ENCODE results near the gene PDE1A.

Gene PDE1A

GRCh38 chr2:182163878-182164277 is 263.0 kb downstream of the PDE1A start:
- H3K36me3 ChIP-seq (ENCODE audit: control insufficient read depth, insufficient read depth, low read length): no peaks in the 10 kb centered on the region
- TF ChIP-seq CTCF (IDR thresholded peaks at IDR 0.05): no peak
- H3K4me3 ChIP-seq (ENCODE audit: low read depth, low read length): no peak overlapping the region
- no peaks in the 10 kb centered on the region for H3K9me3 ChIP-seq (ENCODE audit: control insufficient read depth, low read length)
- no peaks in the 10 kb centered on the region for H3K4me1 ChIP-seq
- H3K9ac ChIP-seq: no peak overlapping the region
- no peak overlapping the region for H3K4me2 ChIP-seq (ENCODE audit: low read length)
- no peak overlapping the region for H2AFZ ChIP-seq
- no peaks in the 10 kb centered on the region for H3K79me2 ChIP-seq
- H3K27ac ChIP-seq: no peak overlapping the region
- no peaks in the 10 kb centered on the region for H3K27me3 ChIP-seq (ENCODE audit: control insufficient read depth, insufficient read depth, low read length)

- Histone ChIP-seq H3K4me1 (no peaks in the 10 kb centered on the region), H3K9me3 (ENCODE audit: control insufficient read depth, low read length) (no peaks in the 10 kb centered on the region), H3K4me3 (ENCODE audit: low read depth, low read length) (no peak overlapping the region), H3K27me3 (ENCODE audit: control insufficient read depth, insufficient read depth, low read length) (no peaks in the 10 kb centered on the region), H3K36me3 (ENCODE audit: control insufficient read depth, insufficient read depth, low read length) (no peaks in the 10 kb centered on the region), H2AFZ (no peak overlapping the region), H3K79me2 (no peaks in the 10 kb centered on the region), H3K27ac (no peak overlapping the region), H3K4me2 (ENCODE audit: low read length) (no peak overlapping the region), H3K9ac (no peak overlapping the region)
- no peak for TF ChIP-seq CTCF (IDR thresholded peaks at IDR 0.05)
Measured at GRCh38 chr2:182148344-182148743, 278.5 kb downstream of the PDE1A start.

- H3K27ac ChIP-seq: no peak overlapping the region
- H3K79me2 ChIP-seq: no peaks in the 10 kb centered on the region
- no peak for TF ChIP-seq CTCF (IDR thresholded peaks at IDR 0.05)
Measured at GRCh38 chr2:182144776-182145165, 282.1 kb downstream of the PDE1A start.

GRCh38 chr2:182144041-182144775 is 282.6 kb downstream of the PDE1A start:
- no peak overlapping the region for H2AFZ ChIP-seq
- no peaks in the 10 kb centered on the region for H3K4me1 ChIP-seq
- no peaks in the 10 kb centered on the region for H3K79me2 ChIP-seq
- no peak for TF ChIP-seq CTCF (IDR thresholded peaks at IDR 0.05)
- no peak overlapping the region for H3K27ac ChIP-seq
- H3K9me3 ChIP-seq (ENCODE audit: control insufficient read depth, low read length): no peaks in the 10 kb centered on the region
- H3K4me3 ChIP-seq (ENCODE audit: low read depth, low read length): no peak overlapping the region
- no peaks in the 10 kb centered on the region for H3K27me3 ChIP-seq (ENCODE audit: control insufficient read depth, insufficient read depth, low read length)
- H3K36me3 ChIP-seq (ENCODE audit: control insufficient read depth, insufficient read depth, low read length): no peaks in the 10 kb centered on the region
- H3K4me2 ChIP-seq (ENCODE audit: low read length): no peak overlapping the region
- H3K9ac ChIP-seq: no peak overlapping the region

More at GRCh38 chr2:182144776-182145165, 282.1 kb downstream of the PDE1A start:
- no peaks in the 10 kb centered on the region for H3K4me1 ChIP-seq
- H3K4me3 ChIP-seq (ENCODE audit: low read depth, low read length): no peak overlapping the region
- no peak overlapping the region for H3K4me2 ChIP-seq (ENCODE audit: low read length)
- no peak overlapping the region for H2AFZ ChIP-seq
- no peak overlapping the region for H3K9ac ChIP-seq
- H3K36me3 ChIP-seq (ENCODE audit: control insufficient read depth, insufficient read depth, low read length): no peaks in the 10 kb centered on the region
- no peaks in the 10 kb centered on the region for H3K27me3 ChIP-seq (ENCODE audit: control insufficient read depth, insufficient read depth, low read length)
- H3K9me3 ChIP-seq (ENCODE audit: control insufficient read depth, low read length): no peaks in the 10 kb centered on the region

- Histone ChIP-seq H3K4me2 (ENCODE audit: low read length) (no peak overlapping the region), H3K4me3 (ENCODE audit: low read depth, low read length) (no peak overlapping the region)
Measured at GRCh38 chr2:182142062-182142461, 284.8 kb downstream of the PDE1A start.

More at GRCh38 chr2:182142062-182142461, 284.8 kb downstream of the PDE1A start:
- H3K27ac ChIP-seq: no peak overlapping the region
- H3K4me1 ChIP-seq: no peaks in the 10 kb centered on the region
- TF ChIP-seq CTCF (IDR thresholded peaks at IDR 0.05): no peak
- H3K36me3 ChIP-seq (ENCODE audit: control insufficient read depth, insufficient read depth, low read length): no peaks in the 10 kb centered on the region
- no peaks in the 10 kb centered on the region for H3K27me3 ChIP-seq (ENCODE audit: control insufficient read depth, insufficient read depth, low read length)
- no peak overlapping the region for H3K9ac ChIP-seq
- no peaks in the 10 kb centered on the region for H3K79me2 ChIP-seq
- no peaks in the 10 kb centered on the region for H3K9me3 ChIP-seq (ENCODE audit: control insufficient read depth, low read length)
- H2AFZ ChIP-seq: no peak overlapping the region

Measured in parathyroid adenoma (tissue), 2 donors.